ENCODE measurements around the gene DGKG.

- TF ChIP-seq, protein P1, sequence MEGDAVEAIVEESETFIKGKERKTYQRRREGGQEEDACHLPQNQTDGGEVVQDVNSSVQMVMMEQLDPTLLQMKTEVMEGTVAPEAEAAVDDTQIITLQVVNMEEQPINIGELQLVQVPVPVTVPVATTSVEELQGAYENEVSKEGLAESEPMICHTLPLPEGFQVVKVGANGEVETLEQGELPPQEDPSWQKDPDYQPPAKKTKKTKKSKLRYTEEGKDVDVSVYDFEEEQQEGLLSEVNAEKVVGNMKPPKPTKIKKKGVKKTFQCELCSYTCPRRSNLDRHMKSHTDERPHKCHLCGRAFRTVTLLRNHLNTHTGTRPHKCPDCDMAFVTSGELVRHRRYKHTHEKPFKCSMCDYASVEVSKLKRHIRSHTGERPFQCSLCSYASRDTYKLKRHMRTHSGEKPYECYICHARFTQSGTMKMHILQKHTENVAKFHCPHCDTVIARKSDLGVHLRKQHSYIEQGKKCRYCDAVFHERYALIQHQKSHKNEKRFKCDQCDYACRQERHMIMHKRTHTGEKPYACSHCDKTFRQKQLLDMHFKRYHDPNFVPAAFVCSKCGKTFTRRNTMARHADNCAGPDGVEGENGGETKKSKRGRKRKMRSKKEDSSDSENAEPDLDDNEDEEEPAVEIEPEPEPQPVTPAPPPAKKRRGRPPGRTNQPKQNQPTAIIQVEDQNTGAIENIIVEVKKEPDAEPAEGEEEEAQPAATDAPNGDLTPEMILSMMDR (IDR thresholded peaks at IDR 0.05), result no peak
- TF ChIP-seq EZH2 (IDR thresholded peaks at IDR 0.05; ENCODE audit: borderline replicate concordance, insufficient read depth, low read depth, low read length, poor library complexity, severe bottlenecking), result no peak
Observed at GRCh38 chr3:186321746-186322145, 40.3 kb downstream of the DGKG start.

Data from B cell (primary cell).